H9 (cell line): ENCODE data around the gene HEPN1. TPM values are rescaled to one million over a fixed set of nuclear protein-coding genes. Genes with fewer than 3 reads are reported as not detected.
A peak's percentile ranks its signal among the peaks of the same experiment; 100 is the strongest.

Experiments
- DNase-seq: peaks from one replicate; pipeline ENCODE4 v3.0.0-alpha.2; 2017
- H2AFZ ChIP-seq: one replicate; pipeline ENCODE4 v1.6.1; 2013; ENCODE audit warnings: mild to moderate bottlenecking, low read length, control low read depth, moderate library complexity
- H2AK5ac ChIP-seq: 2 replicates; pipeline ENCODE4 v1.6.1; 2013; ENCODE audit warnings: low read length, control low read depth, mixed read lengths; ENCODE audit not compliant: insufficient read length
- H2BK120ac ChIP-seq: one replicate; pipeline ENCODE4 v1.6.1; 2013; ENCODE audit warnings: low read depth, mild to moderate bottlenecking, low read length, control low read depth, inconsistent platforms; ENCODE audit not compliant: poor library complexity, severe bottlenecking
- H2BK12ac ChIP-seq: 2 replicates; pipeline ENCODE4 v1.6.1; 2013; ENCODE audit warnings: low read length, control low read depth, mixed read lengths, low read depth; ENCODE audit not compliant: insufficient read length
- H2BK15ac ChIP-seq: 2 replicates; pipeline ENCODE4 v1.6.1; 2013; ENCODE audit warnings: low read depth, low read length, control low read depth
- H2BK20ac ChIP-seq: one replicate; pipeline ENCODE4 v1.6.1; 2013; ENCODE audit warnings: low read depth, mild to moderate bottlenecking, low read length, control low read depth, inconsistent platforms; ENCODE audit not compliant: poor library complexity, severe bottlenecking
- H2BK5ac ChIP-seq: 2 replicates; pipeline ENCODE4 v1.6.1; 2013; ENCODE audit warnings: low read length, control low read depth, mixed read lengths; ENCODE audit not compliant: insufficient read length
- H3K14ac ChIP-seq: 2 replicates; pipeline ENCODE4 v1.6.1; 2013; ENCODE audit warnings: low read length, control low read depth; ENCODE audit not compliant: insufficient read depth
- H3K18ac ChIP-seq: 2 replicates; pipeline ENCODE4 v1.6.1; 2013; ENCODE audit warnings: low read depth, mild to moderate bottlenecking, mixed read lengths, low read length, control low read depth; ENCODE audit not compliant: insufficient read length
- H3K23ac ChIP-seq: 2 replicates; pipeline ENCODE4 v1.6.1; 2013; ENCODE audit warnings: low read length, control low read depth, mixed read lengths, low read depth; ENCODE audit not compliant: insufficient read length
- H3K23me2 ChIP-seq: 2 replicates; pipeline ENCODE4 v1.6.1; 2013; ENCODE audit warnings: low read depth, mild to moderate bottlenecking, mixed read lengths, low read length, control low read depth; ENCODE audit not compliant: insufficient read length, poor library complexity, severe bottlenecking
- H3K27ac ChIP-seq: 2 replicates; pipeline ENCODE4 v1.5.1; 2013; ENCODE audit warnings: low read length, control low read depth, mixed read lengths, low read depth; ENCODE audit not compliant: insufficient read length
- H3K27me3 ChIP-seq: 2 replicates; pipeline ENCODE4 v1.6.1; 2013; ENCODE audit warnings: low read length, control low read depth, inconsistent platforms; ENCODE audit not compliant: insufficient read depth
- H3K4ac ChIP-seq: 2 replicates; pipeline ENCODE4 v1.6.1; 2013; ENCODE audit warnings: low read depth, mild to moderate bottlenecking, control low read depth, inconsistent platforms, low read length, moderate library complexity
- H3K4me1 ChIP-seq: 2 replicates; pipeline ENCODE4 v1.6.1; 2013; ENCODE audit warnings: low read length, control low read depth, inconsistent platforms; ENCODE audit not compliant: insufficient read depth
- H3K4me2 ChIP-seq: 2 replicates; pipeline ENCODE4 v1.6.1; 2013; ENCODE audit warnings: low read length, control low read depth, mixed read lengths; ENCODE audit not compliant: insufficient read length, insufficient read depth
- H3K56ac ChIP-seq: 2 replicates; pipeline ENCODE4 v1.6.1; 2013; ENCODE audit warnings: low read depth, mild to moderate bottlenecking, mixed read lengths, low read length, control low read depth; ENCODE audit not compliant: insufficient read length
- H3K79me1 ChIP-seq: 2 replicates; pipeline ENCODE4 v1.6.1; 2013; ENCODE audit warnings: low read depth, mild to moderate bottlenecking, moderate library complexity, low read length, control low read depth, inconsistent platforms; ENCODE audit not compliant: insufficient read depth, poor library complexity, severe bottlenecking
- H3K79me2 ChIP-seq: 2 replicates; pipeline ENCODE4 v1.6.1; 2013; ENCODE audit warnings: low read length, control low read depth, inconsistent platforms; ENCODE audit not compliant: insufficient read depth
- H3K9ac ChIP-seq: 2 replicates; pipeline ENCODE4 v1.6.1; 2013; ENCODE audit warnings: low read length, control low read depth, mixed read lengths; ENCODE audit not compliant: insufficient read length; ENCODE audit errors: extremely low read depth
- H3K9me3 ChIP-seq: one replicate; pipeline ENCODE4 v1.6.1; 2013; ENCODE audit warnings: low read depth, low read length, inconsistent platforms; ENCODE audit not compliant: control insufficient read depth
- H3T11ph ChIP-seq: one replicate; pipeline ENCODE4 v1.6.1; 2013; ENCODE audit warnings: mild to moderate bottlenecking, low read length, control low read depth, inconsistent platforms
- H4K20me1 ChIP-seq: one replicate; pipeline ENCODE4 v1.6.1; 2013; ENCODE audit not compliant: control insufficient read depth, insufficient read length, insufficient read depth
- H4K5ac ChIP-seq: 2 replicates; pipeline ENCODE4 v1.6.1; 2013; ENCODE audit warnings: low read depth, mild to moderate bottlenecking, mixed read lengths, low read length, control low read depth; ENCODE audit not compliant: insufficient read length
- H4K8ac ChIP-seq: replicated peaks from 2 replicates; pipeline ENCODE4 v1.6.1; 2013; ENCODE audit warnings: low read length, control low read depth, mixed read lengths, low read depth; ENCODE audit not compliant: insufficient read length
- H4K91ac ChIP-seq: 2 replicates; pipeline ENCODE4 v1.6.1; 2013; ENCODE audit warnings: low read depth, mild to moderate bottlenecking, moderate library complexity, mixed read lengths, low read length, control low read depth; ENCODE audit not compliant: insufficient read length
- H3K27ac Mint-ChIP-seq, 3 experiments: 2 replicates in 2 of 3; 3 replicates in 1 of 3; pipeline ENCODE4 v1.8.0; 2020 to 2021; ENCODE audit warnings: mixed read lengths in 3 of 3, mild to moderate bottlenecking in 1 of 3, moderate library complexity in 1 of 3
- H3K27me3 Mint-ChIP-seq: 2 replicates; pipeline ENCODE4 v1.8.0; 2021; ENCODE audit warnings: low read depth, mild to moderate bottlenecking, moderate library complexity, mixed read lengths
- H3K36me3 Mint-ChIP-seq, 3 experiments: 2 replicates in 2 of 3; 3 replicates in 1 of 3; pipeline ENCODE4 v1.8.0; 2020 to 2021; ENCODE audit warnings: low read depth in 3 of 3, mixed read lengths in 3 of 3; ENCODE audit not compliant: insufficient read depth in 1 of 3
- H3K4me1 Mint-ChIP-seq, 2 experiments: 2 replicates each; pipeline ENCODE4 v1.8.0; 2020; ENCODE audit warnings: mixed read lengths in 2 of 2
- H3K4me3 Mint-ChIP-seq, 2 experiments: 2 replicates in 1 of 2; 3 replicates in 1 of 2; pipeline ENCODE4 v1.8.0; 2020 to 2021; ENCODE audit warnings: mild to moderate bottlenecking in 2 of 2, mixed read lengths in 2 of 2, moderate library complexity in 1 of 2
- H3K9me3 Mint-ChIP-seq, 2 experiments: 2 replicates in 1 of 2; 3 replicates in 1 of 2; pipeline ENCODE4 v1.8.0; 2020; ENCODE audit warnings: mild to moderate bottlenecking in 2 of 2, mixed read lengths in 2 of 2, moderate library complexity in 1 of 2
- CTCF ChIP-seq: fragments of 200-600 bp; sonication (generic); conservative IDR thresholded peaks from 3 replicates; pipeline ENCODE4 v1.8.0; 2021; ENCODE audit warnings: antibody characterized with exemption, mild to moderate bottlenecking
- WGBS: extraction: QIAGEN DNeasy Blood & Tissue Kit; methylation state at CpG from one replicate; pipeline ENCODE4 v1.1.7; 2013; ENCODE audit warnings: missing lambda C conversion rate, low lambda C conversion rate, mixed read lengths; ENCODE audit not compliant: insufficient read length; ENCODE audit errors: extremely low coverage; 5-methylcytosine and 5-hydroxymethylcytosine counted together
- total RNA-seq: library from RNA; stranded (reverse); gene quantifications from 2 replicates; pipeline ENCODE4 v1.2.1, GENCODE V29; 2021

Gene HEPN1
- total RNA-seq, 1 experiment from 2014 or later, result not detected

- no peak overlapping the region for H2BK12ac ChIP-seq
- peak overlapping the region; percentile 61 for H3K4me2 ChIP-seq
- H3K27ac ChIP-seq, result no peak overlapping the region
- no peaks in the 10 kb centered on the region for H3K4me1 ChIP-seq
- DNase-seq, result peak; percentile 25
- H4K20me1 ChIP-seq, result no peaks in the 10 kb centered on the region
- peaks cover 20 to 28% of the 10 kb centered on the region in 2 experiments for H3K4me1 Mint-ChIP-seq
- WGBS, result no CpG with 5 or more reads among the region's 3 CpGs
- no peak overlapping the region for H2BK15ac ChIP-seq
- H3K9me3 ChIP-seq, result no peaks in the 10 kb centered on the region
- H3K9ac ChIP-seq, result no peak overlapping the region
- no peak overlapping the region for H3K56ac ChIP-seq
- no peak overlapping the region for H2BK120ac ChIP-seq
- H4K91ac ChIP-seq, result no peak overlapping the region
- peak overlapping the region; percentile 82 to 89 for H3K4me3 Mint-ChIP-seq
- H2BK5ac ChIP-seq, result no peak overlapping the region
- peaks cover 23% of the 10 kb centered on the region; the same call in 1 of the 2 replicates for H3K27me3 ChIP-seq
- no peaks in the 10 kb centered on the region for H3K79me1 ChIP-seq
- H3K23me2 ChIP-seq, result peaks cover 6% of the 10 kb centered on the region
- no peak overlapping the region for H2AFZ ChIP-seq
- H3T11ph ChIP-seq, result no peak overlapping the region
- H3K23ac ChIP-seq, result no peak overlapping the region
- H3K14ac ChIP-seq, result no peak overlapping the region
- no peaks in the 10 kb centered on the region for H3K79me2 ChIP-seq
- TF ChIP-seq CTCF, result no peak
- no peak overlapping the region for H3K18ac ChIP-seq
- no peak overlapping the region for H4K8ac ChIP-seq
- no peak overlapping the region for H3K4ac ChIP-seq
- no peak overlapping the region for H2AK5ac ChIP-seq
- no peak overlapping the region for H4K5ac ChIP-seq
- no peaks in the 10 kb centered on the region; a peak in 2 of 7 replicates for H3K36me3 Mint-ChIP-seq
- peak overlapping the region in 1 of 3 experiments; percentile 86; a peak in 1 of 7 replicates for H3K27ac Mint-ChIP-seq
- H3K27me3 Mint-ChIP-seq, result peaks cover 58% of the 10 kb centered on the region
- no peak overlapping the region for H2BK20ac ChIP-seq
- peaks cover 0 to 3% of the 10 kb centered on the region in 2 experiments; a peak in 1 of 5 replicates for H3K9me3 Mint-ChIP-seq
Observed at GRCh38 chr11:124875401-124875800, 43.6 kb upstream of the HEPN1 start.
